Peyer's patch (tissue), 4 donors: ENCODE measurements around the gene ZNF487.
"Not testable (repeated sequence)": the region's sequence is repeated elsewhere in the genome, so short reads cannot be mapped to it uniquely, and the experiment has no call there.

ENCODE experiments used
- POLR2A ChIP-seq, 2 donors: fragments of 450-650 bp; IDR thresholded peaks; one replicate each; pipeline ENCODE4 v1.5.1; 2017; ENCODE audit warnings: antibody characterized with exemption in 2 of 2, mild to moderate bottlenecking in 2 of 2, moderate library complexity in 2 of 2
- TF ChIP-seq, protein P1 (sequence below), 6 experiments: fragments of 450-650 bp in 4 of 6; fragments of 200-600 bp in 2 of 6; sonication (generic) in 1 of 6; IDR thresholded peaks; one replicate each; pipeline ENCODE4 v1.5.1; 2017 to 2019; ENCODE audit warnings: antibody characterized with exemption in 6 of 6, mild to moderate bottlenecking in 3 of 6, moderate library complexity in 1 of 6

DNA sequence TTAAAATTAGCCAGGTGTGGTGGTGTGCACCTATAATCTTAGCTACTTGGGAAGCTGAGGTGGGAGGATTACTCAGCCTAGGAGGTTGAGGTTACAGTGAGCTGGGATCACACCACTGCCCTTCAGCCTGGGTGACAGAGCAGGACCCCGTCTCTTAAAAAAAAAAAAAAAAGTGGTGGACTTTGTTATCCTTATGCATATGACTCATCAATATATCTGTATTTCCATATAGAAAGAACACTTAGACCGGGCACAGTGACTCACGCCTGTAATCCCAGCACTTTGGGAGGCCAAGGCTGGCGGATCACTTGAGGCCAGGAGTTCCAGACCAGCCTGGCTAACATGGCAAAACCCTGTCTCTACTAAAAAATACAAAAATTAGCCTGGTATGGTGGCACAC, 15.0 kb upstream of the ZNF487 start:
- TF ChIP-seq, protein P1, sequence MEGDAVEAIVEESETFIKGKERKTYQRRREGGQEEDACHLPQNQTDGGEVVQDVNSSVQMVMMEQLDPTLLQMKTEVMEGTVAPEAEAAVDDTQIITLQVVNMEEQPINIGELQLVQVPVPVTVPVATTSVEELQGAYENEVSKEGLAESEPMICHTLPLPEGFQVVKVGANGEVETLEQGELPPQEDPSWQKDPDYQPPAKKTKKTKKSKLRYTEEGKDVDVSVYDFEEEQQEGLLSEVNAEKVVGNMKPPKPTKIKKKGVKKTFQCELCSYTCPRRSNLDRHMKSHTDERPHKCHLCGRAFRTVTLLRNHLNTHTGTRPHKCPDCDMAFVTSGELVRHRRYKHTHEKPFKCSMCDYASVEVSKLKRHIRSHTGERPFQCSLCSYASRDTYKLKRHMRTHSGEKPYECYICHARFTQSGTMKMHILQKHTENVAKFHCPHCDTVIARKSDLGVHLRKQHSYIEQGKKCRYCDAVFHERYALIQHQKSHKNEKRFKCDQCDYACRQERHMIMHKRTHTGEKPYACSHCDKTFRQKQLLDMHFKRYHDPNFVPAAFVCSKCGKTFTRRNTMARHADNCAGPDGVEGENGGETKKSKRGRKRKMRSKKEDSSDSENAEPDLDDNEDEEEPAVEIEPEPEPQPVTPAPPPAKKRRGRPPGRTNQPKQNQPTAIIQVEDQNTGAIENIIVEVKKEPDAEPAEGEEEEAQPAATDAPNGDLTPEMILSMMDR (IDR thresholded peaks at IDR 0.05): not testable (repeated sequence)
- peak in 1 of 2 donors; percentile 30 for TF ChIP-seq POLR2A (IDR thresholded peaks at IDR 0.05)
